Hepatocyte (in vitro differentiated cells): ENCODE measurements around the gene VSIG8. TPM values are rescaled to one million over a fixed set of nuclear protein-coding genes. Genes with fewer than 3 reads are reported as not detected.
"Not testable (repeated sequence)": the region's sequence is repeated elsewhere in the genome, so short reads cannot be mapped to it uniquely, and the experiment has no call there.

Source experiments
- DNase-seq: peaks from one replicate; pipeline ENCODE4 v3.0.0-alpha.2; 2016; ENCODE audit warnings: low spot score
- H2AFZ ChIP-seq: fragments of 200-600 bp; sonication (generic); 2 replicates; pipeline ENCODE4 v1.6.0; 2016; ENCODE audit warnings: antibody characterized with exemption, mild to moderate bottlenecking
- H3K27ac ChIP-seq: fragments of 200-600 bp; sonication (generic); 2 replicates; pipeline ENCODE4 v1.5.1; 2016; ENCODE audit warnings: mild to moderate bottlenecking
- H3K27me3 ChIP-seq: fragments of 200-600 bp; sonication (generic); 2 replicates; pipeline ENCODE4 v1.6.1; 2016
- H3K36me3 ChIP-seq: fragments of 200-600 bp; sonication (generic); replicated peaks from 2 replicates; pipeline ENCODE4 v1.5.1; 2016; ENCODE audit warnings: low read depth; ENCODE audit not compliant: insufficient read depth
- H3K4me1 ChIP-seq: fragments of 200-600 bp; sonication (generic); 2 replicates; pipeline ENCODE4 v1.5.1; 2016; ENCODE audit warnings: mild to moderate bottlenecking, moderate library complexity; ENCODE audit not compliant: insufficient read depth
- H3K4me2 ChIP-seq: fragments of 200-600 bp; sonication (generic); 2 replicates; pipeline ENCODE4 v1.6.0; 2016
- H3K4me3 ChIP-seq: fragments of 200-600 bp; sonication (generic); 2 replicates; pipeline ENCODE4 v1.5.1; 2016; ENCODE audit warnings: mild to moderate bottlenecking
- H3K79me2 ChIP-seq: fragments of 200-600 bp; sonication (generic); 2 replicates; pipeline ENCODE4 v1.6.0; 2017; ENCODE audit warnings: mild to moderate bottlenecking
- H3K9me2 ChIP-seq: fragments of 200-600 bp; sonication (generic); replicated peaks from 2 replicates; pipeline ENCODE4 v1.6.0; 2017; ENCODE audit warnings: mild to moderate bottlenecking; ENCODE audit not compliant: insufficient read depth
- H3K9me3 ChIP-seq: fragments of 200-600 bp; sonication (generic); 2 replicates; pipeline ENCODE4 v1.5.1; 2016; ENCODE audit warnings: low read depth, mild to moderate bottlenecking
- H4K20me1 ChIP-seq: fragments of 200-600 bp; sonication (generic); 2 replicates; pipeline ENCODE4 v1.6.0; 2016; ENCODE audit warnings: mild to moderate bottlenecking; ENCODE audit not compliant: insufficient read depth, poor library complexity, severe bottlenecking
- CTCF ChIP-seq: fragments of 200-600 bp; sonication (generic); IDR thresholded peaks from 2 replicates; pipeline ENCODE4 v1.5.1; 2016; ENCODE audit warnings: antibody characterized with exemption, mild to moderate bottlenecking; ENCODE audit not compliant: poor library complexity
- EZH2 ChIP-seq: fragments of 200-600 bp; sonication (generic); IDR thresholded peaks from 2 replicates; pipeline ENCODE4 v1.6.1; 2016; ENCODE audit warnings: antibody characterized with exemption, mild to moderate bottlenecking, borderline replicate concordance
- EZH2phosphoT487 ChIP-seq: fragments of 200-600 bp; sonication (generic); IDR thresholded peaks from one replicate; pipeline ENCODE4 v1.6.1; 2018; ENCODE audit warnings: antibody characterized with exemption, mild to moderate bottlenecking, low read depth, moderate library complexity; ENCODE audit not compliant: unreplicated experiment, severe bottlenecking
- WGBS: methylation state at CpG from one replicate; pipeline ENCODE4 v1.1.6; 2016; ENCODE audit warnings: low lambda C conversion rate; ENCODE audit errors: missing lambda C conversion rate; 5-methylcytosine and 5-hydroxymethylcytosine counted together
- polyA plus RNA-seq: library from polyadenylated mRNA; unstranded; fragments of >200 nt; fragmentation: Nextera tagmentation; extraction: Ambion mirVana; gene quantifications from 2 replicates; pipeline ENCODE4 v1.2.1, GENCODE V29; 2016
- total RNA-seq: library from RNA; depleted of rRNA; stranded (reverse); fragments of >200 nt; gene quantifications from 2 replicates; pipeline ENCODE4 v1.2.3, GENCODE V29; 2014

Gene VSIG8
- total and polyA plus RNA-seq, 2 experiments from 2014 or later, result 0.13 to 0.33 TPM

- no peak within 1 kb of the TSS for H3K27ac ChIP-seq
- no peak within 1 kb of the TSS for H2AFZ ChIP-seq
- H3K27me3 ChIP-seq, result no peaks in the 10 kb centered on the region
- TF ChIP-seq CTCF (no peak), EZH2 (no peak), EZH2phosphoT487 (no peak)
- 15% methylated on average over 17 of the region's 30 CpGs for WGBS
- H3K9me2 ChIP-seq, result no peaks in the 10 kb centered on the region
- H3K4me2 ChIP-seq, result peak within 1 kb of the TSS; percentile 69
- peak; percentile 95 for DNase-seq
- H3K79me2 ChIP-seq, result no peaks in the 10 kb centered on the region
- no peaks in the 10 kb centered on the region for H3K9me3 ChIP-seq
- H3K36me3 ChIP-seq, result no peaks in the 10 kb centered on the region
- peaks cover 14% of the 10 kb centered on the region for H3K4me1 ChIP-seq
- H3K4me3 ChIP-seq, result no peak within 1 kb of the TSS
- no peaks in the 10 kb centered on the region for H4K20me1 ChIP-seq
Observed at GRCh38 chr1:159900086-159900680, 37.7 kb upstream of the VSIG8 start, which contains the start of gene CFAP45. Gene CFAP45, minus strand, starts transcription at chr1:159900165. Its CDS starts 67 bp downstream, at chr1:159900098.

DNA sequence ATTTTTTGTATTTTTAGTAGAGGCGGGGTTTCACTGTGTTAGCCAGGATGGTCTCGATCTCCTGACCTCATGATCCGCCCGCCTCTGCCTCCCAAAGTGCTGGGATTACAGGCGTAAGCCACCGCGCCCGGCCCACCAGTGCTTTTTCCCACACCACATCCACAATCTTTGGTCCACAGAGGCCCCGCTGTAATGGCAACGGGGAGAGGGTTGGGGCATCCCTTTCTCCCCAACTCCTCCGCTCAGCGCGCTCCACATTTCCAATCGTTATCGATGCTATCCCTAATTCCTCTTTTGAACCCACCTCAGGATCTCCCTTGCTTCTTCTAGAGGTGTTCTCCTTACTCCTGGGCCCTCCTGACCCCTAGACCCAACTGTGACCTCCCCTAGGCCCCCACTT is 37.2 kb upstream of the VSIG8 start:
- not testable (repeated sequence) for DNase-seq, H3K9me3 ChIP-seq, H3K27me3 ChIP-seq, H3K36me3 ChIP-seq, H3K79me2 ChIP-seq, H2AFZ ChIP-seq, H3K27ac ChIP-seq, H4K20me1 ChIP-seq, H3K9me2 ChIP-seq, H3K4me3 ChIP-seq
- Histone ChIP-seq H3K4me1 (peaks cover 14% of the 10 kb centered on the region), H3K4me2 (peak overlapping the region; percentile 69)
- 93% methylated on average over 12 of the region's 15 CpGs for WGBS

DNA sequence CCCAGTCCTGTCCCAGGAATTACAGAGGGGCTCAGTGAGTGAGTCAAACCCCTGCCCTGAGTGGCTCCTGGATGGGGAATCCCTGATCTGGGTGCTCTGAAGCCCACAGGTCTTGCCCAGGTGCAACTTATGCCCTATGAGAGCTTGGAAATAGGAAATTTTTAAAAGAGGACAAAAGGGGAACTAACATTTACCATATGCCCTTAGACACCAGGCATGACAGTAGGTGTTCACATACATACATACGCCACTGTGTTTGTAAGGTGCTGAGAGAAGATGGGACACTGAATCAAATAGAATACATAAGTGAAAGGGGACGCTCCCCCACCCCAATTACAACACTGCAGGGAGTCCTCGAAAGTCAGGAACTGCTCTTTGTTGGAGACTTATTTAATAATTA is 36.1 kb upstream of the VSIG8 start:
- no peaks in the 10 kb centered on the region for H3K36me3 ChIP-seq
- no peak for DNase-seq
- peaks cover 14% of the 10 kb centered on the region for H3K4me1 ChIP-seq
- no peak overlapping the region for H3K27ac ChIP-seq
- H4K20me1 ChIP-seq, result no peaks in the 10 kb centered on the region
- no peaks in the 10 kb centered on the region for H3K9me2 ChIP-seq
- H3K79me2 ChIP-seq, result no peaks in the 10 kb centered on the region
- H3K9me3 ChIP-seq, result no peaks in the 10 kb centered on the region
- H3K27me3 ChIP-seq, result no peaks in the 10 kb centered on the region
- no peak overlapping the region for H3K4me3 ChIP-seq
- 85% methylated on average over 3 of the region's 3 CpGs for WGBS
- no peak overlapping the region for H2AFZ ChIP-seq
- H3K4me2 ChIP-seq, result no peak overlapping the region
- TF ChIP-seq EZH2, result no peak
- no peak for TF ChIP-seq EZH2phosphoT487
- no peak for TF ChIP-seq CTCF

DNA sequence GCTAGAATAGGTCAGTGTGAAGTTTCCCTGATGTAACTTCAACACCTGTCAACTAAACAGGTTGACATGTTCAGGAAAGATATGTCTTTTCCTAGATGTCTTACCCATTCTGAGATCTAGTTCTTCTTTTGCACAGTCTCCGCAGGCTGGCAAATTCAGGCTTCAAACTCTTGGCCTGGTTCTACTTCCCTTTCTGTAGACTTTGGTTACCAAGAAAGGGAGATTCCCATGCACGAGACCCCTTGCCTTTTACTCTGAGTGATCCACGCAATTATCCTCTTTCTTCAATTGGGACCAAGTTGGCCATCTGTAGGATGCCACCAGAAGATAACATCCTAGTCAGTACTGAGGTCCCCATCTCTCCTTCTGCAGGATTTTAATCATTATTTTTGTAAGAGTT is 35.5 kb upstream of the VSIG8 start:
- Histone ChIP-seq H3K27me3 (no peaks in the 10 kb centered on the region), H3K9me3 (no peaks in the 10 kb centered on the region), H3K9me2 (no peaks in the 10 kb centered on the region), H3K79me2 (no peaks in the 10 kb centered on the region), H3K27ac (no peak overlapping the region), H2AFZ (no peak overlapping the region), H3K4me1 (peaks cover 14% of the 10 kb centered on the region), H3K4me3 (no peak overlapping the region), H3K4me2 (no peak overlapping the region), H4K20me1 (no peaks in the 10 kb centered on the region), H3K36me3 (no peaks in the 10 kb centered on the region)
- 100% methylated on average over 3 of the region's 3 CpGs for WGBS
- DNase-seq, result no peak
- TF ChIP-seq EZH2phosphoT487 (no peak), EZH2 (no peak), CTCF (no peak)
